NCI-H345 treated with DMSO at 0.1 percent for 48 hours (cell line): ENCODE results near the gene RGS9.
"Not testable (repeated sequence)": the region's sequence is repeated elsewhere in the genome, so short reads cannot be mapped to it uniquely, and the experiment has no call there.

Source experiments
- DNase-seq: peaks from one replicate; lab custom pipeline; 2025; ENCODE audit not compliant: unreplicated experiment; lab: John Stamatoyannopoulos, UW

RGS9 gene

DNA sequence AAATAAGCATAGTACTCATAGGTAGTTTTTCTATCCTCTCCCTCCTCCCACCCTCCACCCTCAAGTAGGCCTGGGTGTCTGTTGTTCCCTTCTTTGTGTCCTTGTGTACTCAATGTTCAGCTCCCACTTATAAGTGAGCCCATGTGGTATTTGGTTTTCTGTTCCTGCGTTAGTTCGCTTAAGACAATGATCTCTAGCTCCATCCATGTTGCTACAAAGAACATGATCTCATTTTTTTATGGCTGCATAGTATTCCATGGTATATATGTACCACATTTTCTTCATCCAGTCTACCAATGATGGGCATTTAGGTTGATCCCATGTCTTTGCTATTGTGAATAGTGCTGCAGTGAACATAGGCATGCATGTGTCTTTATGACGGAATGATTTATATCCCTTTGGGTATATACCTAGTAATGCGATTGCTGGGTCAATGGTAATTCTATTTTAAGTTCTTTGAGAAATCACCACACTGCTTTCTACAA lies 43.6 kb downstream of the RGS9 start:
- not testable (repeated sequence) for DNase-seq

DNA sequence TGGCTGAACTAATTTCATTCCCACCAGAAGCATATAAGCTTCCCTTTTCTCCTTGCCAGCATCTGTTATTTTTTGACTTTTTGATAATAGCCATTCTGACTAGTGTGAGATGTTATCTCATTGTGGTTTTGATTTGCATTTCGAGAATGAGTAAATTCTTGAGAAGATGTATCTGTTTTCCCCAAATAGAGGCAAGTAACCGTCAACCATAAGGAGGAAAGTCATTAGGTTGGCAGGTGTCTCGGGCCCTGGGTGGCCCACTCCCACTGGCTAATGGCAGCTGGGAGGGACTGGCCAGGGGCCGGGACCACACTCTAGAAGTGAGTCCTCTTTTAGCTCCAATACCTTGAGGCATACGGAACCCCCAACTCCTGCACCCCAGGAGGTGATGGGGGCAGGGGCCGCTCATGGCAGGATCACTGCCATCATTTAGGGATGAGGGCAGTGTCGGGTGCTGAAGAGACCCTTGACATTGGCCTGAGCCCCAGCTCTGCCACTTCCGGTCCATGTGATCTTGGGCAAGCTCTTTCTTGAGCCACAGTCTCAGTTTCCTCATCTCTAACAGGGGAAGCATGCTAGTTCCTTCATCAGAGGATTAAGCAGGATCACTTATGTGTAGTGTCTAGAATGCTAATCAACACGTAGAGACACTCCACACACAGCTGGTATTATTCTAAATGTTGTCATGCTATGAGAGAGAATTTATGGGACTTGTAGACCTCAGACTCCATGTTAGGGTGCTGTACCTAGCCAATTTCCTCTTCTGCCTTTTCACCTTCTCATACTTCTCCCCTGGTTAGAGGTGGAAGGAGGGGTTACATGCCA lies 44.3 kb downstream of the RGS9 start:
- DNase-seq: no peak

- no peak for DNase-seq
Observed at GRCh38 chr17:65182233-65182632, 45.1 kb downstream of the RGS9 start.

DNA sequence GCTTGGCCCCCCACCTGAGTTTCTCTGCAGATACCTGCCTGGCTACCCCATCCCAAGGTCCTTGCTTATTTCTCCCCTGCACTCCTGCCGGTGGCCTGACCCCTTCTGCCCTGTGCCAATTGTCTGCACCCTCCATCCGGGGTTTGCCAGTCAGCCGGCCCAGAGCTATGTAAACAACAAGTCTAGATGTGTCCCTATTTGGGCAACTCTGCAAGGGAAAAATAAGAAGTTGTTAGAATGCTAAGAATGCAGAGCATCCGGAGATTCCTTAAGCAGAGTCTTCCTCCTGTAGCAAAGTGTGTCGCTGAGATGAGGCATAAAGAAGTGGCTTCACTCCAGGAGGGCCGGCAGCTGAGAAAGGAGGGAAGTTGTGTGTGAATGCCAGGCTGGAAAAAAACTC lies 46.6 kb downstream of the RGS9 start:
- no peak for DNase-seq

GRCh38 chr17:65184235-65184959 lies 47.2 kb downstream of the RGS9 start:
- DNase-seq: no peak

DNA sequence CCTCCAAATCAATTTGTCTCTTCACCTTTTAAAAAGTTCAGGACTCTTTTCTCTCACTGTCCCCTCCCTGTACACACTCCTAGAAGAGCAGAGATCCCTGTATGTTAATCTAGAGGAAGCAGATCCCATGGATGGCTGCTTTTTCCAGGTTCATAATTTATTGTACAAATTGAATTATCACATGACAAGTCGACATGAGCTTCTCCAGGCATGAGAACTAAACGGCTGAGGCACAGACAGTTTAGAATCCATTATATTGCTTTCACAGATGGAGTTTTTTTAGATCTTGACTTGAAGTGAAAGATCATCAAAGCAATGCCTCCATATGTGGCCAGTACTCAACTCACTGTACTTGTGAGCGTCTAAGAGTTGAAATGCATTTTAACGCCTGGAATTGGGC lies 47.9 kb downstream of the RGS9 start:
- no peak for DNase-seq

GRCh38 chr17:65185668-65186382 lies 48.7 kb downstream of the RGS9 start:
- no peak for DNase-seq

- no peak for DNase-seq
Observed at GRCh38 chr17:65190467-65191097, 53.4 kb downstream of the RGS9 start.

GRCh38 chr17:65191811-65192740 lies 54.9 kb downstream of the RGS9 start:
- DNase-seq: no peak

DNA sequence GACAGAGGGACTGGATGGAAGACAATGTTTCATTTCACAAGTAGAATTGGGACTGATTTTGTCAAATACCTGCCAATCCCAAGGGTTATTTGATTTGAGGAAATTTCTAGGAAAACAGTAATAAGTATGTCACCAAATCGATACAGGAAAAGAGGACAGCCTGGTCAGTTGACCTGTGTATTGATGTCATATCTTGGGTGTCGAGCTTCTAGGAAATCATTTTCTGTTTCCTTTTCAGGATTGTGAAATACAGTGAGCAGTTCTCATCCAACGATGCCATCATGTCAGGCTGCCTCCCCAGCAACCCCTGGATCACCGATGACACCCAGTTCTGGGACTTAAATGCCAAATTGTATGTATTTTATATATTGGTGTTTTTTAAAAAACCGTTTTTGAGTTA lies 56.1 kb downstream of the RGS9 start:
- no peak for DNase-seq

- no peak for DNase-seq
Observed at GRCh38 chr17:65193716-65194293, 56.6 kb downstream of the RGS9 start.

DNA sequence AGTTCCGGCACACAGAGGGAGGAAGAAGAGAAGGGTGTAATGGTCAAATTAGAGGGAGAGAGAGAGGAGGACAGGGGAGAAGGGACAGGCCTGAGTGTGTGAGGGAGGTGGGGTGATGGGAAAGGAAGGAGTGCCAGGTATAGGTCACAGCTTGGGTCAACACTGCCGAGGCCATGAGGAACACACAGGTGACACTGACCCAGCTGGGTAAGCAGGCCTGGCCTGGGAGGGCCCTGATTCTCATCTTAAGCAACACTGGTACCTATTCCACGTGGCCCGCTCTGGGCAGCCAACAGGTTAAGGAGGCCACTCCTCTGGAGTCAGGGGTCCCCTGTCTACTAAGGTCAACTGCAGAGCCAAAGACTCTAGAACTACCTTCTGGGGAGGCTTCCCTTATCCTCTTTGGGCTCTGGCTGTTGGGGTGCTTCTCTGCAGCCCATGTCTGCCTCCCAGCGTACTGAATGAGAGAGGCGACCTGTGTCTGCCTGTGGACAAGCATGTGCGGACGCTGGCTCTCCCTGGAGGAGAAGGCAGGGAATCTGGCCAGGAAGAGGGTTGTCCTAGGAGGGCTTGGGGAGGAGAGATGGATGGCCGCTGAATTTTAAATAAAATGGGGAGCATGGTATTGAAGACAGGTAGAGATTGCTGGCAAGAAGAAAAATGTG lies 57.6 kb downstream of the RGS9 start:
- no peak for DNase-seq

GRCh38 chr17:65195716-65196115 lies 58.5 kb downstream of the RGS9 start:
- no peak for DNase-seq

- no peak for DNase-seq
Observed at GRCh38 chr17:65196617-65197016, 59.4 kb downstream of the RGS9 start.

- no peak for DNase-seq
Observed at GRCh38 chr17:65197201-65197600, 60.0 kb downstream of the RGS9 start.

DNA sequence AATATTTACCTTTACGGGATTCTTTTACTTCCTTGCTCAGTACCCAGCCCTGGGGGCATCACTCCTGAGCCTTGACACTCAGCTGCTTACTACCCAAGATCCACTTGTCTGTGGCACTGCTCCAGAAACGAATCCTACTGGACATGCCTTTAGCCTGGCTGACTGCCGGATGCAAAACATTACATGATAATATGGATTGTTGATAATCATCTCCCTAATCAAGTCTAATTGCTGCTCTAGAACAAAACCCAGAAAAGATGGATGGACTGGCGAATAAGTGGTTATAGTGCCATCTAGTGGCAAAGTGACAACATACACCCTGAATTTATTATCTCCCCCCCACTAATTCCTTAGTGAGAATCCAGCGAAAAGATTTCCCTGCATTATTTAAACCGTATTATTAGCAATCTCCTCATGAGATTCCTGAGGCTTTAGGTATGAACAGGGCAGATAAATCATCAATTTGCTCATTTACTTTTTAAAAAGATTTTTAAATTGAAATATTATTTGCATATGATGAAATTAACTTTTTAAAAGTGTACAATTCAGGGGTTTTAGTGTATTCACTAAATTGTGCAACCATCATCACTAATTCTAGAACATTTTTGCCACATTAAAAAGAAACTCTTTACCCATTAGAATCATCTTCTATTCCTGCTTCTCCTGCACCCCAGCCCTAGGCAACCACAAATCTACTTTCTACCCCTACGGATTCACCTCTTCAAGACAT lies 61.6 kb downstream of the RGS9 start:
- DNase-seq: peak; percentile 40

- DNase-seq: no peak
Observed at GRCh38 chr17:65201331-65201730, 64.2 kb downstream of the RGS9 start.

DNA sequence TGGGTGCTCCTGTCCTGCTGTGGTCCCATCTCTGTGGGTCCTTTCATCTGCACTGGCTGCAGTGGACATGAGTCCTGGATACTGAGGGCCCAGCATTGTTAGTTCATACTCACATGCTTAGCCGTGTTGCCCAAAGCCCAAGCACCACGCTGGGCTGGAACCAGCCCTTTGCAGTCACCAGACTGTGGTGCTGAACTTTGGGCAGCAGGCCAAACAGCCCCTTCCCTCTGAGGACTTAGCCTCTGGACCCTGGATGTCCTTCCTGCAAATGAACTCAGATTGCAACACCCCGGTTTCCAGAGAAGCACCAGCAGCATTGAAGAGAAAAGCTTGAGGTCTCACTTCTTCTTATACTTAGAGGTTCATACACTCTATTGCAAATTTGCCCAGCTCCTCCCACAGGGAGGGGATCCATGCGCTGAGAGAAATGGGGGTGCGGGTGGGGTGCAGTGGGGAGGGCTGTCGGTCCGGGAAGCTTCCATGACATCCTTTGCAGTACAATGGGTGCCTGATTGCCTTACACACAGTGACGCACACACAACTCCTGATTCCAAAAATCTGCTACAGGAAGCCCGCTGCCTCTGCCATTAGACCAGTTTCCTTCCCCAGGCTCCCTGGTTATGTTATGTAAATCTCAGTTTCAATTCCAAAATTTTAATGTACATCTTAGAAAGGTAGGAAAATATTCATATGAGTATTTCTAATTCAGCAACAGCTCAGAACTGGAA lies 65.8 kb downstream of the RGS9 start:
- DNase-seq: no peak
